ENCODE results near the gene GPNMB.

DNA sequence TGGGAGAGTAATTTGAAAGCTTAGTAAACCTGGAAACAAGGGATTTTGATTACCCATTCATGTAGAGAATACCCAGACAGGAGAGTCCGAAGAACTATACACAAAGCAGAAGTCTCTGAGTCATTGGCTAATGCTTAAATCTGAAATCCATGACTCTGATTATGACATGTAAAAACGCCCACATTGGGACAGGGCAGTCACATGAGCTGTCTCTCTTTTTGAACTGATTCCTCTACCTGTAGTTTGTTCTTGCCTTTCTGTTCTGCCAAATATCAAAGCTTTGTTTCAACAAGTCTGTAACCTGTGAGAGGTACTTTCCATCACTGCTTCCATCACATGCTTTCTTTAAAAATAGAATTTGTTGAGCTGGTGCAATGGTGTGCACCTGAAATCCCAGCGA is 4.3 kb upstream of the GPNMB start:
- TF ChIP-seq, protein P1, sequence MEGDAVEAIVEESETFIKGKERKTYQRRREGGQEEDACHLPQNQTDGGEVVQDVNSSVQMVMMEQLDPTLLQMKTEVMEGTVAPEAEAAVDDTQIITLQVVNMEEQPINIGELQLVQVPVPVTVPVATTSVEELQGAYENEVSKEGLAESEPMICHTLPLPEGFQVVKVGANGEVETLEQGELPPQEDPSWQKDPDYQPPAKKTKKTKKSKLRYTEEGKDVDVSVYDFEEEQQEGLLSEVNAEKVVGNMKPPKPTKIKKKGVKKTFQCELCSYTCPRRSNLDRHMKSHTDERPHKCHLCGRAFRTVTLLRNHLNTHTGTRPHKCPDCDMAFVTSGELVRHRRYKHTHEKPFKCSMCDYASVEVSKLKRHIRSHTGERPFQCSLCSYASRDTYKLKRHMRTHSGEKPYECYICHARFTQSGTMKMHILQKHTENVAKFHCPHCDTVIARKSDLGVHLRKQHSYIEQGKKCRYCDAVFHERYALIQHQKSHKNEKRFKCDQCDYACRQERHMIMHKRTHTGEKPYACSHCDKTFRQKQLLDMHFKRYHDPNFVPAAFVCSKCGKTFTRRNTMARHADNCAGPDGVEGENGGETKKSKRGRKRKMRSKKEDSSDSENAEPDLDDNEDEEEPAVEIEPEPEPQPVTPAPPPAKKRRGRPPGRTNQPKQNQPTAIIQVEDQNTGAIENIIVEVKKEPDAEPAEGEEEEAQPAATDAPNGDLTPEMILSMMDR (IDR thresholded peaks at IDR 0.05): no peak
- TF ChIP-seq POLR2A (IDR thresholded peaks at IDR 0.05): no peak
